ENCODE results near the gene OSBP2.
A peak's percentile ranks its signal among the peaks of the same experiment; 100 is the strongest.
"Not testable (repeated sequence)": the region's sequence is repeated elsewhere in the genome, so short reads cannot be mapped to it uniquely, and the experiment has no call there.

The OSBP2 gene

DNA sequence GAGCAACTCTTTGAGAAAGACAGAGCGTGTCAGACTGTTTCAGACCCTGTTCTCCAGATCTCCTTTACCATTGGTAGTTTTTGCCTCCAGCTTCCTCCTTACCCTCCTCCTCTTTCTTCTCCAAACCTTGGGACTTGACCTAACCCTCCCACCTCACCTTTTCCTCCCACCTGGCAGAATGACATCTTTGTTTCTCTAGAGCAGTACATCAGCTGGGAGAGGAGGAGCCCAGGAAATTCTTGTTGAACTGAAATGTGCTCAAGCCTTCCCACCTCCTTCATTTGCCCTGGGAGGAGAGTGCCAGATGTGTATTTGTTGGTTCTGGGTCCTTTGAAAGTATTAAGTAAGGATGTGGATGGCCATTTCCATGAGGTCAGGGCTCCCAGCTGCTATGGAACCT, 17.4 kb downstream of the OSBP2 start:
- DNase-seq = no peak
- in situ Hi-C loops (cut with HindIII; ENCODE audit: low pct_ligation_motif_present, low pct_unique_long_range_greater_than_20kb, low sequenced_read_pairs) = no loop called here

GRCh38 chr22:30714062-30714461, 19.4 kb downstream of the OSBP2 start:
- in situ Hi-C loops (cut with HindIII; ENCODE audit: low pct_ligation_motif_present, low pct_unique_long_range_greater_than_20kb, low sequenced_read_pairs) = no loop called here
- DNase-seq = no peak

GRCh38 chr22:30717331-30717921, 22.8 kb downstream of the OSBP2 start:
- in situ Hi-C loops (cut with HindIII; ENCODE audit: low pct_ligation_motif_present, low pct_unique_long_range_greater_than_20kb, low sequenced_read_pairs) = no loop called here
- DNase-seq = peak; percentile 23

GRCh38 chr22:30717952-30718351, 23.3 kb downstream of the OSBP2 start:
- DNase-seq = no peak
- in situ Hi-C loops (cut with HindIII; ENCODE audit: low pct_ligation_motif_present, low pct_unique_long_range_greater_than_20kb, low sequenced_read_pairs) = no loop called here

- DNase-seq = no peak
- in situ Hi-C loops (cut with HindIII; ENCODE audit: low pct_ligation_motif_present, low pct_unique_long_range_greater_than_20kb, low sequenced_read_pairs) = no loop called here
Measured at GRCh38 chr22:30718491-30718890, 23.8 kb downstream of the OSBP2 start.

GRCh38 chr22:30718938-30719337, 24.3 kb downstream of the OSBP2 start:
- no peak for DNase-seq
- in situ Hi-C loops (cut with HindIII; ENCODE audit: low pct_ligation_motif_present, low pct_unique_long_range_greater_than_20kb, low sequenced_read_pairs) = no loop called here

GRCh38 chr22:30720263-30720837, 25.7 kb downstream of the OSBP2 start:
- in situ Hi-C loops (cut with HindIII; ENCODE audit: low pct_ligation_motif_present, low pct_unique_long_range_greater_than_20kb, low sequenced_read_pairs) = no loop called here
- no peak for DNase-seq

DNA sequence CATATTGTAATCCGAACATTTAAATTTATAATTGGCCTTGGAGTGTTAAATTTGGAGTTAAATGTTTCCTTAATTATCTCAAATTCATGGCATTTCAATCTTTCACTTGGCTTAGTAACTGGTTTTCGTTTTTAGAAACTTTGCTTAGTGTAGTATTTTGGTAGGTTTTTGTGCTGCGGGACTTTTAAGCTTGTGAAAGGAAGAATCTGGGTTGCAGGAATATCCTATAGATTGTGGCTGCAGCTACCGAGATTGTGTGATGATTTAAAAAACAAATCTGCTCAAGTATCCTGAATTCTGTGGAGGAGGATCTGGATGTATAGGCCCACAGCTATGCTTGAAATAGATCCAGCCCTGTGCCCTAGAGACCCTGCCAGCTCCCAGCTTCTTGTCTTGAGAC, 27.1 kb downstream of the OSBP2 start:
- in situ Hi-C loops (cut with HindIII; ENCODE audit: low pct_ligation_motif_present, low pct_unique_long_range_greater_than_20kb, low sequenced_read_pairs) = no loop called here
- no peak for DNase-seq

GRCh38 chr22:30728826-30729225, 34.2 kb downstream of the OSBP2 start:
- in situ Hi-C loops (cut with HindIII; ENCODE audit: low pct_ligation_motif_present, low pct_unique_long_range_greater_than_20kb, low sequenced_read_pairs) = no loop called here
- DNase-seq = no peak

- no peak for DNase-seq
- in situ Hi-C loops (cut with HindIII; ENCODE audit: low pct_ligation_motif_present, low pct_unique_long_range_greater_than_20kb, low sequenced_read_pairs) = no loop called here
Measured at GRCh38 chr22:30731658-30732057, 37.0 kb downstream of the OSBP2 start.

DNA sequence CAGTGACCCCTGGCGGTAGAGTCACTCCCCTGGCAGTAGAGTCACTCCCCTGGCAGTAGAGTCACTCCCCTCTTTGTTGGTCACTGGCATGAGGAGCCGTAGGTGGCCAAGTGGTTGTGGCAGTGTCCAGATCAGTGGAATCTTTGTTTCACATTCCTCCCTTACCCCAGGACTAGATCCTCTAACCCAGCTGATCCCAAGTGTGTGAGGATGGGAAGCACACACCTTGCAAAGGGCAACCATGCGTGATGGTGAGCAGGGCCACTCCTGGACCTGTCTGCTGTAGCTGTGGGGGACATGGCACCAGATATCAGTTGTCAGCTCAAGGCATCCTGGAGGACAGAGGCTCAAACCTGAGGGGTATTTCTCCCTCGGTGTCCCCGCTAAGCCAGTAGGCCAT, 37.8 kb downstream of the OSBP2 start:
- DNase-seq = no peak
- in situ Hi-C loops (cut with HindIII; ENCODE audit: low pct_ligation_motif_present, low pct_unique_long_range_greater_than_20kb, low sequenced_read_pairs) = no loop called here

DNA sequence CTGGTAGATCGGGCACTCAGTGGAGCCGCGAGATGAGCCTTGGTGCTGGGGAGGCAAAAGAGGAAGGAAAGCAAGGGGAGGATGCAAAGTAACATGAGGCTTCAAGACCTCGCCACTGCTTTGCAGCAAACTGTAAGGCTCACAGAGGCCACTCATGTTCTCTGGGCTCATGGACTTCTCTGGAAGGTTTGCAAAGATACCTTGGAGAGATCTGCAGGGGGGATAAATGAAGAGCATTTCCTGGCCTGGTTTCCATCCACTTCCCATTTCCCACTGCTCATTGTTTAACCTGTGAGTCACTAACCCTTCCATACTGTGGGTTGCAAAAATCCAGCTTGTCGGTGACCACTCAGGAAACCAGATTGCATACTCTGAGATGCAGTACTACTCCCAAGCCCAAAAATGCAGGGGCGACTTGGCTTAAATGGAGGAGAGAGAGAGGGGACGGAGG, 38.5 kb downstream of the OSBP2 start:
- DNase-seq = no peak
- in situ Hi-C loops (cut with HindIII; ENCODE audit: low pct_ligation_motif_present, low pct_unique_long_range_greater_than_20kb, low sequenced_read_pairs) = no loop called here

GRCh38 chr22:30740007-30740406, 45.3 kb downstream of the OSBP2 start:
- in situ Hi-C loops (cut with HindIII; ENCODE audit: low pct_ligation_motif_present, low pct_unique_long_range_greater_than_20kb, low sequenced_read_pairs); DNase-seq: not testable (repeated sequence)

DNA sequence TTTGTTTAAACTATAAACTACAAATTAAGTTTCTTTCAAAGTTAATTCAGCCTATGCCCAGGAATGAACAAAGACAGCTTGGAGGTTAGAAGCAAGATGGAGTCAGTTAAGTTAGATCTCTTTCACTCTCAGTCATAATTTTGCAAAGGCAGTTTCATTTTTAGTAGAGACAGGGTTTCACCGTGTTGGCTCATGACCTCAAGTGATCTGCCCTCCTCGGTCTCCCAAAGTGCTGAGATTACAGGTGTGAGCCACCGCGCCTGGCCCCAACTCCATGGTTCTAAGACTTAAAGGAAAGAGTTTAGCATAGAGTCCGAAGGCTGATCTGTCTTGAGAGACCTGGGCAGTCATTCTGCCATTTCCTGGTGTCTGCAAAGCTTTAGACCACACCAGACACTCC, 45.8 kb downstream of the OSBP2 start:
- in situ Hi-C loops (cut with HindIII; ENCODE audit: low pct_ligation_motif_present, low pct_unique_long_range_greater_than_20kb, low sequenced_read_pairs); DNase-seq: not testable (repeated sequence)

DNA sequence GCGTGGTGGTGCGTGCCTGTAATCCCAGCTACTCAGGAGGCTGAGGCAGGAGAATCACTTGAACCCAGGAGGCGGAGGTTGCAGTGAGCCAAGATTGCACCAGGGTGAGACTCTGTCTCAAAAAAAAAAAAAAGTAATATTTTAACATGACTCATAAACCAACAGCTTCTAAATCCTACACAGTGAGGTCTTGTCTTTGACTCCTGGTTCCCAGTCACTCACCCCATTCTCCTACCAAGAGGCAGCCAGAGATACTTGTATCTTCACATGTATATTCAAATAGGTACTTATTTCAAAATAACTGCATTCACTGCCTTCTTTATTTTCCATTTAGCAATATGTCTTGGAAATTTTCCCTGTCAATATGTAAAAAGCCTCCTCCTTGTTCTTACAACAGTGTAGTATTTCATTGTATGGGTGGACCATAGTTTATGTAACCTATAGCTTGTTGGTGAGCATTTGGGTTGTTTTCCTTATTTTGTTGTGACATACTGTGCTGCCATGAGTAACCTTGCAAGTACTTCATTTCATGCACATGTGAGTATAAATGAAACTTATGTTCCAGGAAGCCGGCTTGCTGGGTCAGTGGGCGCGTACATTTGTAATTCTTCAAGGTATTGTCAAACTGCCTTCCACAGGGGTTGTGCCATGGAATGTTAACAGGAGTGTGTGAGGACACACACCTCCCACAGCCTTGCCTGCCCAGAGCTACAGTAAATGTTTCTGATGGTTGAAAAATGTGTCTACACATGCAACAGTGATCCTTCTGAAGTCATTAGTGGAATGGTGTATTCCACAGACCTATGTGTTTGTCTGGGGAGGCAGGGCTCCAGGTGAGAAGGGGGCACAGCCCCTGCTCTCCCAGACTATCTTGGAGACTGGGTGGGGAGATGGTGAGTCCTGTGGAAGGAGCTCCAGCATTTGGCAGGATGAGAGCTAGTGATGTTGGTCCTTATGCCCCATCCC, 47.9 kb downstream of the OSBP2 start:
- DNase-seq = no peak
- in situ Hi-C loops (cut with HindIII; ENCODE audit: low pct_ligation_motif_present, low pct_unique_long_range_greater_than_20kb, low sequenced_read_pairs) = no loop called here

GRCh38 chr22:30743257-30744020, 48.8 kb downstream of the OSBP2 start:
- no peak for DNase-seq
- in situ Hi-C loops (cut with HindIII; ENCODE audit: low pct_ligation_motif_present, low pct_unique_long_range_greater_than_20kb, low sequenced_read_pairs) = no loop called here

GRCh38 chr22:30744224-30744623, 49.5 kb downstream of the OSBP2 start:
- DNase-seq = no peak
- in situ Hi-C loops (cut with HindIII; ENCODE audit: low pct_ligation_motif_present, low pct_unique_long_range_greater_than_20kb, low sequenced_read_pairs) = no loop called here

- in situ Hi-C loops (cut with HindIII; ENCODE audit: low pct_ligation_motif_present, low pct_unique_long_range_greater_than_20kb, low sequenced_read_pairs) = no loop called here
- DNase-seq = no peak
Measured at GRCh38 chr22:30747493-30747892, 52.8 kb downstream of the OSBP2 start.

DNA sequence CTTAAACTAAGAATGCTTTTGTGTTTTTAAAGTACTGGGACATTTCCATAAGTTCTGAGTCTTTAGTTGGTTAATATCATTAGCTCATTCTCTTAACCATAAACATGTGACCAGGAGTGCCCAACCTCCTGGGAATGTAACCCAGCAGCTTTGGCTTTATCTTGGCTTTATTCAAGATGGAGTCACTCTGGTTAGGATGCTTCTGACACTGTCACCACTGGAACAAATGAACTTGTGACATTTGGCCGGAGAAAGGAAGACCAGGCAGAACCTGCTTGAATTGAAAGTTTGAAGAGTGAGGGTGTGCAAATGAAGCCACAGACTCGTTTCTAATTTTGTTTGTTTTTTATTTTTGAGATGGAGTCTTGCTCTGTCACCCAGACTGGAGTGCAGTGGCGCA, 54.6 kb downstream of the OSBP2 start:
- no peak for DNase-seq
- in situ Hi-C loops (cut with HindIII; ENCODE audit: low pct_ligation_motif_present, low pct_unique_long_range_greater_than_20kb, low sequenced_read_pairs) = no loop called here
